Measurements from ENCODE around the gene GAPVD1.

Gene GAPVD1

GRCh38 chr9:125323615-125324014 is 62.0 kb downstream of the GAPVD1 start:
- no peak for FAIRE-seq

DNA sequence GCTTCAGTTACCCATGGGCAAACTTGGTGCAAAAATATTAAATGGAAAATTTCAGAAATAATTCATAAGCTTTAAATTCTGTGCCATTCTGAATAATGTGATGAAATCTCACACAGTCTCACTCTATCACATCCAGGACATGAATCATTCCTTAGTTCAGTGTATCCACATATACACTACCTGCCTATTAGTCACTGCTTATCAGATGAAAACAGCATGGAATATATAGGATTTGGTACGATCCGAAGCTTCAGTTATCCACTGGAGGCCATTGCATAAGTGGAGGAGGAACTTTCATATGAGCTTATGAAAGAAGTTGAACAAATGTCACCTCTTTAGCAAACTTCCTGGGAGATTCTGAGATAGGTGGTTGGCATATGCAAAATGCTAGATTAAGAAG is 64.2 kb downstream of the GAPVD1 start:
- no peak for FAIRE-seq

DNA sequence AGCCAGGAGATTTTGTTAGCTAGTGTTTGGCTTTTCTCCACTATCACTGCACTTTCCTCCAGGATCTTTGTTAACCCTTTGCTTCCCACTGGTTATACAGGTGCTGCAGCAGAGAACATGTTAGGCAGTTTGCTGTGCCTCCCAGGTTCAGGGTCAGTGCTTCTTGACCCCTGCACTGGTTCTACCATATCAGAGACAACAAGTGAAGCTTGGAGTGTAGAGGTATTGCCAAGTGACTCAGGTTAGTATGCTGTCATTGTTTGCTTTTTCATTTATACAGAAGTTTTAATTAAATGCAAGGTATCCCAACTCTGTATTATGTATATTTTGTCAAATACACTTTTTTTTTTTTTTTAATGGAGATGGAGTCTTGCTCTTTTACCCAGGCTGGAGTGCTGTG is 68.4 kb downstream of the GAPVD1 start:
- FAIRE-seq: no peak

DNA sequence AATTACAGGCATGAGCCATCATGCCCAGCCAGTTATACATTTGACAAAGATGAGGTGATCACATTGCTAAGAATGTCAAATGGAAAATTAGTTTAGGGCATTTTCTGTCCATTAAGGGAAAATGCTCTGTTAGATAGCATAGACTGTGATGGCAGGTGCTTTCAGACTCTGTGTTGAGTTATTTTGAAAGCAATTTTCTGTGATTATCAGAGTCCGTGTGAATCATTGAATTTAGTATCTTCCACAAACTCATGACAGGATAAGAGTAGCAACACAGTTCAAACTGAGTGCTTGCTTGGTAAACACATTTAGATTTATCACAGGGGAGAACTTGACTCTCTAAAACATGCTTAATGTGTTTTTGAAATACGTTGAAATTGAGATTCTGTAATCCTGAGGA is 69.0 kb downstream of the GAPVD1 start:
- FAIRE-seq: no peak

- no peak for FAIRE-seq
These were observed 70.9 kb downstream of the GAPVD1 start for GRCh38 chr9:125332527-125332926.

DNA sequence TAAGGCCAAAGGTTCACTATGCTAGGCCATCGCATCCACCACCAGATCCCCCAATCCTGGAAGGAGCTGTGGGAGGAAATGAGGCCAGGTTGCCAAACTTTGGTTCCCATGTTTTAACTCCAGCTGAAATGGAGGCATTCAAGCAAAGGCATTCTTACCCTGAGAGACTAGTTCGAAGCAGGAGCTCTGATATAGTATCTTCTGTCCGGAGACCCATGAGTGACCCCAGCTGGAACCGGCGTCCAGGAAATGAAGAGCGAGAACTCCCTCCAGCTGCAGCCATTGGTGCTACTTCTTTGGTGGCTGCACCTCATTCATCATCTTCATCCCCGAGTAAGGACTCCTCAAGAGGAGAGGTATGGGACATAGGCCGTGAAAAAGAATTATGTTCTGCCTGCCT is 75.6 kb downstream of the GAPVD1 start:
- no peak for FAIRE-seq

DNA sequence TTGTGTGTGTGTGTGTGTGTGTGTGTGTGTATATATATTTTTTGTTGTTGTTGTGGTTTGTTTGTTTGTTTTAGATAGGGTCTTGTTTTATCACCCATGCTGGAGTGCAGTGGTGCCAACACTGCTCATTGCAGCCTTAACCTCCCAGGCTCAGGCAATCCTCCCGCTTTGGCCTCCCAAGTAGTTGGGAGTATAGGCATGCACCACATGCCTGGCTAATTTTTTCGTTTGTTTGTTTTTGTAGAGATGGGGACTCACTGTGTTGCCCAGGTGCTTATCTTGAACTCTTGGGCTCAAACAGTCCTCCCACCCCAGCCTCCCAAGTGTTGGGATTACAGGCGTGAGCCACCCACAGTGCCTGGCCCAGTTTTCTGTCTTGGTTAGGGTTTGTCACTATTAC is 77.3 kb downstream of the GAPVD1 start:
- FAIRE-seq: no peak

DNA sequence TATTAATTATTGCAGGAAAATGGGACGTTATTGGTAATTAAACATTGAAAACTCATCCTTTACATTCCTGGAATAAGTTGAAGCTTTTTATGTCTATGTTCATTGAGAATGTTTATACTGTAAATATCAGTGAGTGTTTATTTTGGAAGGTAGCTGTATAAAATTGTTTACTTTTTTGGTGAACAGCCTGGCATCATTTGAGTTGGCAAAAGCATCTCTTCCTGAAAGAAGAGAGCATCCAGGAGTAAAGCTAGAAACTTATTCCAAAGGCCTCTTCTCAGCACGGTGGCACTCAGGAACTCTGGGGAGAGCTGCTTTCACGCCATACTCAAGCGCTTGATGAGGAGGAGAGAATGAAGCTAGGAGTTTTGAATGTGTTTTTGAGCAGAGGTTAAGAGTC is 79.9 kb downstream of the GAPVD1 start:
- FAIRE-seq: no peak

DNA sequence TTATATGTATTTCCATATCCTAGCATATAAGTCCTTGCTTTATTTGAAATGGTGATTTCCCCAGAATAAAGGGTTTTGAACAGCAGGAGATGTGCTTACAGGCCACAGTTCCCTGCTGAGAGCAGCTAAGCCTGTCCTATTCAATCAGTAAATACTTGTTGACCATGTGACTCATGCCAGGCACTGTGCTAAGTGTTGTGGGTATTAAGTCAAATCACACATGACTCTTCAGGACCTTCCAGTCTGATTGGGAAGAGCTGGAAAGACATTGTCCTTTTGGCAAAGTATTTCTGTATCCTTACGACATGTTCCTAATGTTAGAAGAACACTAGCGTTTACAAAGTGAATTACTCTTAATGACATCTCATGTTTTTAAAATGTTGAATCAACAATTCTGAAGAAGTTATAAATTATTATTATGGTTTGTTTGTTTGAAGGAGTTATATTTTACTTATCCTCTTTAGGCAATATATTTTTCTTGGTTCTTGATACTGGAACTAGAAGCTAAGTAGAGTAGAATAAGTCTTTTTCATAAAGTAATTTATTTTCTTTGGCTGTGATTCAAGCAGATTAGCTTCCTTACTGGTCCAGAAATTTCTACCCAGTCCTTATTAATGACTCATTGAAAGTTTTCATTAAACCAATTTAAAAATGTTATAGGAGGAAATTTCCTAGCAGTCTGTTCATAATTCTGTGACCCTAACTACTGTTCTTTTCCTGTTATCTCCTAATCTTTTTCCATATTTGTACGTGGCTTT is 82.1 kb downstream of the GAPVD1 start:
- FAIRE-seq: no peak

DNA sequence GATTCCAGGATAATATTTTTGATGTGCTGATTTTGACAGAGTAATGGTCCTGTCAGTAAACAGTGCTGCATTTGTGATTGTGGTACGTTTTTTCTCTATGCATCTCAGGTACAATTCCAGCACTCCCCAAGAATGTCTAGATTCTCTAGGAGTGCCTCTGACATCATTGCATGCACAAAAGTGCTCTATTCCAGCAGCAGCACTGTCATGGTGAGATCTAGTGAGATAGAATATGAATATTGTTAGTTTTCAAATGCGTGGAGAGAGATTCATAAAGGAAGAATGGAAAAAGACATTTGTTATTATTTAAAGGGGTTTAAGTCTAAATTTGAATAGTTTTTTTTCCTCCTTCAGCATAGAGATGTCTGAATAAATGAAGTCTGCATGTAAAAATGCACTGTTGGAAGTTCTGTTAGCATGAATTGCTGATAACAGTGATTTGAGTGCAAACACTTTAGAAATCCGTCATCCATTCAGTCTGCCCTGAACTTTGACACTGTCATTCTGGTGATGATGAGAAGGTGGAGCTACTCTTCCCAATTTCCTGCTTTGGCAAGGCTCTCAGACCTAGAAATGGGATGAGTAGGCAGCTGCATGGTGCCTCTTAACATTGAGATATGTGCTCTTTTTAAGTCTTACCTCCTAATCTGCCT is 84.6 kb downstream of the GAPVD1 start:
- no peak for FAIRE-seq

- no peak for FAIRE-seq
These were observed 94.0 kb downstream of the GAPVD1 start for GRCh38 chr9:125355601-125356000.

DNA sequence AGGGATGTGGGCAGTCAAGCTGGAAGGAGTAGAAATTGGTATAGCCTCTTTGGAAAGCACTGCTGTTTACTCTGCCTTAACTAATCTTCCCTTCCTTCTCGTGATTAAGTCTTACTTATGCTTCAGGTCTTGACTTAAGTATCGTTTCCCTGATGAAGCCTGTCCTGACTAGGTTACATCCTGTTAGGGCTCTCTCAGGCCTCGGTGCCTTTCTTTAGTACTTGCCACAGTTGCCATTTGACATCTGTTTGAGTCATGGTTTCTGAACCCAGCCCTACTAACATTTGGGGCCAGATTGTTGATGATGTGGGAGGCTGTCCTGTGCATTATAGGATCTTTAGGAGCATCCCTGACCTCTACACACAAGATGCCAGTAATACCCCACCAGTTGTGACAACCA is 94.4 kb downstream of the GAPVD1 start:
- FAIRE-seq: no peak

DNA sequence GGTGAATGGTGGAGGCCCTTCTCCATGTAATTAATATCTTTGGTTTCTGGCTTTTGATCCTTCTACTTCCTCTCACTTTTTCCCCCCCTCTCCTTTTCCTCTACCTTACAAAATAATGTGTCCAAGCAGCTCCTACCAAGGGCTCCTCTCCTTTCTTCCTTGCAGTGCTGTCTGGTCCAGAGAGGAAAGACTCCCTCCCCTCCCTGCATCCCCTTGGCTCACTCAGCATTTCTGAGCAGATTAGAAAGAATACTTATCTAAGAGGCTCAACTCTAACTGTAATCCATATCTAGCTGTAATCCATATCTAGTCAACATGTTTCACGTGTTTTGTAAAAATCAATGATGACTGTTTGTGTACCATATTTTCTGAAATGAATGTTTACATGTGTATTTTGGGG is 97.4 kb downstream of the GAPVD1 start:
- no peak for FAIRE-seq

GRCh38 chr9:125360601-125361000 is 99.0 kb downstream of the GAPVD1 start:
- FAIRE-seq: no peak

- FAIRE-seq: no peak
These were observed 100.4 kb downstream of the GAPVD1 start for GRCh38 chr9:125361837-125362531.

GRCh38 chr9:125366676-125367075 is 105.0 kb downstream of the GAPVD1 start:
- FAIRE-seq: no peak

DNA sequence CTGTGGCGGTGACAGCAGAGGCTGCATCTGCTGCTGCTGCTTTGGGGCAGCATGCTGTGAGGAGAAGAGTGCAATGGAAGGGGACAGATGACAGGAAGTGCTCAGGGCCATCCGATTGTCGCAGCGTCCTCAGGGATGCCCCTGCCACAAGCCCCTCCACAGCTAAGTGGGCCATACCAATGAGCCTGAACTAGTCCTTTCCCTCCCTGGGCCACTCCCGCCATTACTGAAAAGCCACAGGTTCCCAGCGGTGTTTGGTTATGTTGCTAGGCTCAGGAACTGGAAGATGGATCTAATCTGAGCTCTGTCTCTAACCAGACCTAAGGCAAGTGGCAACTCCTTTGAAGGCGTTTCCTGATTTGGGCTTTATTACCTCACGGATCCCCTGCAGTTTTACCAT is 109.2 kb downstream of the GAPVD1 start:
- no peak for FAIRE-seq

DNA sequence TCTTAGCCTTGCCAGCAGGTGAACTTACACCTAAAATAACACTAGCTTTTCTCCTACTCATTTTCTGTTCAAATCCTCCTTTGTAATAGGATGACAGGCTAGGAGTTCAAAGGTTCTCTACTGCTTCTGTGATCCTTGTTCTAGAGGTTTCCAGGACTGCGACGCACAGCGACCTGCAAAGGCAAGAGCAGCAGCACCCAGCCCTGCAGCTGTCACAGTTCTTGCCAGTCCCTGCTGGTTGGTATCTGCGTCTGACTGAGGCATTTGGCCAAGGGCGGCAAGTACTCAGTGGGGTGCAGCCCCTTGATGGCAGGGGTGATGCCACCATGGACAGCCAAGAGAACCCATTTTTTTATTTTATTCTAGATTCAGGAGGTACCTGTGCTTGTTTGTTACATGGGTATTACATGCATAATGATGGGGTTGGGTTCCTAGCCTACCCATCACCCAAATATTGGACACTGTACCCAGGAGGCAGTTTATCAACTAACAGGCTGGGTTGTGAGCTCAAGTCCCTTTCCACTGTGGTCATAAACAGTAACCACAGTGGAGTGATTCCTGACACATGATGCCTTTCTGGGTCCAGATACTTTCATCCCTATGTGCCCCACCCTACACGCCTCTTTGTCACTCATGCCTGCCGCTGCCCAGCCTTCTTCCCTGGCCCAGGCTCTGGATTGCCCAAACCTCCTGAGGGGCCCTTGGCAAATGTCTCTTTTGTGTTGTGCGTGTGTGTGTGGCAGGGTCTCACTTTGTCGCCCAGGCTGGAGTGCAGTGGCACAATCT is 111.0 kb downstream of the GAPVD1 start:
- no peak for FAIRE-seq

- peak; percentile 9 for FAIRE-seq
These were observed 113.0 kb downstream of the GAPVD1 start for GRCh38 chr9:125374443-125375309.

DNA sequence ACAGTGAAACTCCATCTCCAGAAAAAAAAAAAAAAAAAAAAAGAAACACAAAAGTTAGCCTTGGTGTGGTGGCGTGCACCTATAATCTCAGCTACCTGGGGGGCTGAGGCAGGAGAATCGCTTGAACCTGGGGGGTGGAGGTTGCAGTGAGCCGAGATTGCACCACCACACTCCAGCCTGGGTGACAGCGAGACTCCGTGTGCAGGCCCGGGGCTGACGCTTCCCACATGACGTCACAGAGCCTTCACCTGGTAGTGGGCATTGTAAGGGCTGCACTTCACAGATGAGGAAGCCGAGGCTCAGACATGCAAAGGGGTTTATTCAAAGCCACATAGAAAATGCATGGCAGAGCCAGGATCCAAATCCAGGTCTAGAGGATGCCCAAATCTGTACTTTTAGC is 114.2 kb downstream of the GAPVD1 start:
- FAIRE-seq: no peak

DNA sequence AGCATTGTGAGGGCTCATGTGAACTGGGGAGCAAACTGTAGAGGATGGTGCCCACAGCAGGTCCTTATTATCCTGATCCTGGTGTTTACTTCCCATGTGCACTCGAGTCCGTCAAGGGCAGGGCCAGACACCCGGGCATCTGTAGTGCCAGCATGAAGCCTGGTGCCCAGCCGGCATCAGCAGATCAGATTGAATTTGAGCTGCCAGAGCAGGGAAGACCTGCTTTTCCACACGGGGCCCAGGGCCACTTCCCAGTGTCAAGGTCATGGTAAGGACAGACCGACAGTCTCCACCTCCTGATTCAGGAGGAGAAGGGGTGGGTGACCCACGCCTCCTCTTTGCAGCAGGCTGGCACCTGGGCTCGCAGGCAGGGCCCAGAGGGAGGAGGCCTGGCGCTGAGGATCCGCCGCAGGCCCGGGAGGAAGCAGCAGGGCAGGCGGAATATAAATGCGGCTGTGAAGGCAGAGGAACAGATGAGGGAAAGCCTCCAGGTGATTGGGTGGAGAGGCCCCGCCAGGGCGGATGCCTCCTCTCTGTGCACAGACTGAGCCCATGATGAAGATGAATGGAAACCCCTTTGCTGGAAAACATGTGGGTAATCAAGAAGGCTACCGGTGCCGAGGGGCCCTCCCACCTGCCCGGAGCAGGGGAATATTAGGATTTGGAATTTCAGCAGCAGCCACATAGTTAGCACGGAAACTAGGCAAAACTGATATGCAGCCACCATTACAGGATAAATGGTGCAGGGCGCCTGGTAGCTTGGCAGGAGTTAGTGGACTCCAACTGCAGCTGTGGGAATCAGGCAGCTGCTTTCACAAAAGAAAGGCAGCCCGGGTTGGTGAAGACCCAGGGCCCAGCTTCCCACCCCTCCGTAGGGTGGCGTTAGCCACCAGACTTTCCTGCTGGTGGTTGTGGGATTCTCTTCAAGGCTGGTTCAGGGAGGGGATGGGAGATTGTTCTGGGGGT is 114.9 kb downstream of the GAPVD1 start:
- FAIRE-seq: no peak
